Left lung (tissue), 10 donors: Measurements from ENCODE around the gene SOS2. TPM values are rescaled to one million over a fixed set of nuclear protein-coding genes. Genes with fewer than 3 reads are reported as not detected.
A peak's percentile ranks its signal among the peaks of the same experiment; 100 is the strongest.

ENCODE experiments used
- ATAC-seq: fragments of 200-7000 bp; cut with Tn5 transposase; one replicate; pipeline ENCODE4 v1.9.1; 2020; ENCODE audit warnings: moderate library complexity
- DNase-seq, 4 donors: peaks; one replicate each; pipeline ENCODE4 v3.0.0-alpha.2; 2013 to 2020
- H3K27ac ChIP-seq, 2 donors: fragments of 200-600 bp; sonication (generic) in 1 of 2; one replicate each; pipeline versions ENCODE4 v1.5.0 to v1.8.0; 2020 to 2021
- H3K27me3 ChIP-seq, 2 donors: fragments of 200-600 bp; sonication (generic) in 1 of 2; one replicate each; pipeline versions ENCODE4 v1.5.0 to v1.8.0; 2020 to 2021
- H3K36me3 ChIP-seq, 2 donors: fragments of 200-600 bp; sonication (generic) in 1 of 2; one replicate each; pipeline versions ENCODE4 v1.5.0 to v1.8.0; 2020 to 2021
- H3K4me1 ChIP-seq, 2 donors: fragments of 200-600 bp; one replicate each; pipeline ENCODE4 v1.8.0; 2021
- H3K4me3 ChIP-seq, 2 donors: fragments of 200-600 bp; sonication (generic) in 1 of 2; one replicate each; pipeline versions ENCODE4 v1.5.0 to v1.8.0; 2020 to 2021; ENCODE audit warnings: mild to moderate bottlenecking in 1 of 2
- H3K9me3 ChIP-seq, 2 donors: fragments of 200-600 bp; sonication (generic) in 1 of 2; one replicate each; pipeline versions ENCODE4 v1.5.0 to v1.8.0; 2020 to 2021
- CTCF ChIP-seq, 2 donors: fragments of 200-600 bp; sonication (generic) in 1 of 2; IDR thresholded peaks; one replicate each; pipeline versions ENCODE4 v1.5.0 to v1.8.0; 2021; ENCODE audit warnings: antibody characterized with exemption in 2 of 2
- intact Hi-C, 2 donors: fragments of 100-400 bp; cut with DNase I; formaldehyde crosslinking; loops; one replicate each; pipeline versions ENCODE4 v1.11.2 to v1.14.2; 2022
- polyA plus RNA-seq, 6 donors: library from polyadenylated mRNA; unstranded; fragments of 120-200 nt; gene quantifications; one replicate each; pipeline ENCODE4 v1.2.1, GENCODE V29; 2013; ENCODE audit not compliant: insufficient read length in 6 of 6
- total RNA-seq, 2 donors: library from RNA; stranded (reverse); fragmentation: NEBNext Ultra II Directional; extraction: Animal tissue kit (Norgen Biotek cat#: 25700); gene quantifications; one replicate each; pipeline ENCODE4 v1.2.1, GENCODE V29; 2021
- donor health status: DM: no; HTN: yes; CAD: no.
- donor health status: DM: no; HTN: no; CAD: no.

The SOS2 gene
- total and polyA plus RNA-seq, 8 donors, result 27.8 to 37.6 (median 36.4) TPM

DNA sequence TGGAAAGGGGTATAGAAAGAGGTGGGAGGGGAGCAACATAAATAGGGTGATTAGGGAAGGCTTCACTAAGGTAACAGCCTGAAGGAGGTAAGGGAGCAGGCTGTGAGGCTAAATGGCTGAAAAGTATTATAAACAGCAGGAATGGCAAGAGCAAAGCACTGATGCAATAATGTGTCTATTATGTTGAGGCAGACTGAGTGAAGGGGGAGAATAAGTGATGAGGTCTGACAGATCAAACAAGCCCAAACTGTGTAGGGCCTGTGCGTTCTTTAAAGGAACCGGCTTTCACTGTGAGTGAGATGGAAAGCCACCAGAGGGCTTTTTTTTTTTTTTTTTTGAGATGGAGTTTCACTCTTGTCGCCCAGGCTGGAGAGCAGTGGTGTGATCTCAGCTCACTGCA is 108.3 kb downstream of the SOS2 start:
- no peak for TF ChIP-seq CTCF (IDR thresholded peaks at IDR 0.05)
- Histone ChIP-seq H3K9me3 (no peaks in the 10 kb centered on the region), H3K4me3 (no peak overlapping the region), H3K27me3 (no peaks in the 10 kb centered on the region), H3K36me3 (peaks cover 0 to 65% of the 10 kb centered on the region in 2 donors), H3K27ac (no peak overlapping the region), H3K4me1 (no peaks in the 10 kb centered on the region)
- intact Hi-C loops, result no loop called here
- DNase-seq, result no peak
- no peak for ATAC-seq

DNA sequence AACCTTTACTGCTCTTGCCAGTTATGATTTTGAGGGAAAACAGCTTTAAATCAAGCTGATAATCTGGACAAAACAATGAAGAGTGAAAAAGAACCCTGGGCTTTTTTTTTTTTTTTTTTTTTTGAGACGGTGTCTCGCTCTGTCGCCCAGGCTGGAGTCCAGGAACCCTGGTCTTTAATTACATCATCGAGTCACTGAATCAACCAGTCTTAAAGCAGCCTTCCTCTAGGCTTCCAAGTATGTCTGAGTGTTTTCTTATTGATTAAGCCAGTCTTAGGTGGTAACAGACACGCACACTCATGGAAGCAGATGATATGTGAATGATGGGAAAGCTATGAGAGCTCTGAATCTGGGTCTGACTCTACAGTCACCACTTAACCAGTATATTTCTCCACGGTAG is 109.1 kb downstream of the SOS2 start:
- Histone ChIP-seq H3K4me3 (no peak overlapping the region), H3K27ac (no peak overlapping the region), H3K36me3 (peaks cover 0 to 65% of the 10 kb centered on the region in 2 donors), H3K4me1 (peaks cover 0 to 3% of the 10 kb centered on the region in 2 donors), H3K27me3 (no peaks in the 10 kb centered on the region), H3K9me3 (no peaks in the 10 kb centered on the region)
- DNase-seq, result no peak
- TF ChIP-seq CTCF (IDR thresholded peaks at IDR 0.05), result no peak
- ATAC-seq, result no peak
- intact Hi-C loops, result no loop called here

- no peak overlapping the region for H3K27ac ChIP-seq
- H3K4me1 ChIP-seq, result peaks cover 0 to 8% of the 10 kb centered on the region in 2 donors
- ATAC-seq (no peak), DNase-seq (no peak)
- H3K36me3 ChIP-seq, result peaks cover 0 to 58% of the 10 kb centered on the region in 2 donors
- no peak overlapping the region for H3K4me3 ChIP-seq
- intact Hi-C loops, result no loop called here
- H3K9me3 ChIP-seq, result no peaks in the 10 kb centered on the region
- H3K27me3 ChIP-seq, result no peaks in the 10 kb centered on the region
- TF ChIP-seq CTCF (IDR thresholded peaks at IDR 0.05), result no peak
Measured at GRCh38 chr14:50121486-50121885, 109.9 kb downstream of the SOS2 start.

DNA sequence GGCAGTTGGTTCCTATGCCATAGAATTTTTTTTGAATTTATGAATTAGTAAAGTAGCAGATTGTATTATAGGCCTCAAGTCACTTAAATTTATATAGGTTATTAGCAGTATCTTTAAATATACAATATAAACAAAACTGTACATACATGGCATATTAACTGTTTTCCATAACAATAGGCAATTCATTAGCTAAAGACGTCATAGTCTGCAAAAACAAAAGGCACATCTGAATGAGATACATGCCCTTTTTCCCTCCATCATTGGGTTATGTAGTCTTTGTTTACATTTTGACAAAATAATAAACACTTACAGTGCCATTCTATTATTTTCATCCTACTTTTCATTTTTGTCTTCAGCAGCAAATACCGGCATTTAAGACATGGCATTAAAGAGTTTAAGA is 113.9 kb downstream of the SOS2 start:
- Histone ChIP-seq H3K4me1 (peaks cover 6 to 26% of the 10 kb centered on the region in 2 donors), H3K27ac (peak overlapping the region in 1 of 2 donors; percentile 84), H3K9me3 (no peaks in the 10 kb centered on the region), H3K27me3 (no peaks in the 10 kb centered on the region), H3K4me3 (no peak overlapping the region), H3K36me3 (peaks cover 0 to 58% of the 10 kb centered on the region in 2 donors)
- no peak for ATAC-seq
- TF ChIP-seq CTCF (IDR thresholded peaks at IDR 0.05), result no peak
- intact Hi-C loops, result no loop called here
- no peak for DNase-seq

DNA sequence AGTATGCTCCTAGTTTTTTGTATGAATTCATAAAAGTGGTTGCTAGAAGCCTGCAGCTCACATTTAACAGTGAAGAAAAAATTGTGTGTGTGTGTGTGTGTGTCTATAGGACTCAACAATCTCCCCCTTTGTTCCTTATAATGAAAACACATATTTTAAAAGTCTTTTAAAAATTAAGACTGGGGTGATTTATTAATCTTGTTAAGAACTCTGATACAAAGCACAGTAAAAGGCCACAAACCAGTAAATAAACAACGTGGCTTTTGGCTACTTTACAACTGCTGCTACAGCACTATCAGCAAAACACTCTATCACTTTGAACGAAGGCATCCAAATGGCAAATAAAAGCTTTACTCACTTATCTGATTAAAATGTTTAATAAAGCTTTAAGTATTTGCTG is 114.4 kb downstream of the SOS2 start:
- DNase-seq, result peak in 1 of 4 donors; percentile 51

More for the DNA sequence above, 114.4 kb downstream of the SOS2 start:
- peaks cover 6 to 26% of the 10 kb centered on the region in 2 donors for H3K4me1 ChIP-seq
- peak overlapping the region; percentile 84 to 94 for H3K27ac ChIP-seq
- intact Hi-C loops, result no loop called here
- ATAC-seq, result peak; percentile 1
- no peaks in the 10 kb centered on the region for H3K27me3 ChIP-seq
- no peaks in the 10 kb centered on the region for H3K9me3 ChIP-seq
- no peak for TF ChIP-seq CTCF (IDR thresholded peaks at IDR 0.05)
- peak overlapping the region; percentile 56 to 71 for H3K4me3 ChIP-seq
- peaks cover 0 to 58% of the 10 kb centered on the region in 2 donors for H3K36me3 ChIP-seq
